Prostate gland (tissue), 2 donors: ENCODE measurements around the gene EDRF1. TPM values are rescaled to one million over a fixed set of nuclear protein-coding genes. Genes with fewer than 3 reads are reported as not detected.

Experiments used
- DNase-seq: peaks from one replicate; pipeline ENCODE4 v3.0.0-alpha.2; 2019; ENCODE audit warnings: low spot score
- H3K27ac ChIP-seq, 2 donors: fragments of 200-600 bp; sonication (generic); 2 replicates each; pipeline ENCODE4 v1.5.1; 2017 to 2019
- H3K27me3 ChIP-seq: fragments of 200-600 bp; sonication (generic); replicated peaks from 2 replicates; pipeline ENCODE4 v1.5.1; 2019; ENCODE audit not compliant: insufficient read depth
- H3K36me3 ChIP-seq, 2 donors: fragments of 200-600 bp; sonication (generic); 1 replicate in 1 of 2; 2 replicates in 1 of 2; pipeline versions ENCODE4 v1.5.1 to v1.8.1; 2017 to 2019
- H3K4me1 ChIP-seq: fragments of 200-600 bp; sonication (generic); replicated peaks from 2 replicates; pipeline ENCODE4 v1.5.1; 2019
- H3K4me3 ChIP-seq, 2 donors: fragments of 200-600 bp; sonication (generic); 2 replicates each; pipeline ENCODE4 v1.5.1; 2017 to 2019
- H3K9me3 ChIP-seq: fragments of 200-600 bp; sonication (generic); 2 replicates; pipeline ENCODE4 v1.5.1; 2017
- CTCF ChIP-seq, 4 experiments: fragments of 200-600 bp in 2 of 4; fragments of 450-650 bp in 2 of 4; sonication (generic) in 2 of 4; IDR thresholded peaks; 1 replicate in 3 of 4; 2 replicates in 1 of 4; pipeline ENCODE4 v1.5.1; 2016 to 2019; ENCODE audit warnings: antibody characterized with exemption in 4 of 4, mild to moderate bottlenecking in 2 of 4, moderate library complexity in 2 of 4
- POLR2A ChIP-seq: fragments of 450-650 bp; IDR thresholded peaks from one replicate; pipeline ENCODE4 v1.6.1; 2016; ENCODE audit warnings: antibody characterized with exemption, mild to moderate bottlenecking
- POLR2AphosphoS5 ChIP-seq: sonication (generic); formaldehyde crosslinking; IDR thresholded peaks from one replicate; pipeline ENCODE4 v1.6.1; 2017; ENCODE audit warnings: antibody characterized with exemption
- WGBS: methylation state at CpG from one replicate; pipeline ENCODE4 v1.1.5; 2018; 5-methylcytosine and 5-hydroxymethylcytosine counted together
- intact Hi-C: fragments of 100-400 bp; cut with DNase I; formaldehyde crosslinking; loops from one replicate; pipeline ENCODE4 v1.14.2; 2022
- total RNA-seq, 2 donors: library from RNA; depleted of rRNA; stranded (reverse); fragments of >200 nt; gene quantifications; one replicate each; pipeline ENCODE4 v1.1.0, GENCODE V29; 2016

The EDRF1 gene
- total RNA-seq, 2 donors from 2014 or later = 18.9 to 49.6 TPM

GRCh38 chr10:125801574-125801973 lies 82.1 kb downstream of the EDRF1 start:
- 95% methylated on average over 1 of the region's 1 CpG for WGBS
- TF ChIP-seq CTCF (IDR thresholded peaks at IDR 0.05) = no peak
- no peak for TF ChIP-seq POLR2AphosphoS5
- TF ChIP-seq POLR2A = no peak
- intact Hi-C loops = no loop called here
- Histone ChIP-seq H3K27ac (no peak overlapping the region), H3K4me3 (no peak overlapping the region), H3K4me1 (no peaks in the 10 kb centered on the region), H3K9me3 (no peaks in the 10 kb centered on the region), H3K36me3 (no peaks in the 10 kb centered on the region), H3K27me3 (no peaks in the 10 kb centered on the region)
- DNase-seq = no peak

- Histone ChIP-seq H3K9me3 (no peaks in the 10 kb centered on the region), H3K27me3 (no peaks in the 10 kb centered on the region), H3K4me3 (no peak overlapping the region), H3K4me1 (no peaks in the 10 kb centered on the region), H3K36me3 (no peaks in the 10 kb centered on the region), H3K27ac (no peak overlapping the region)
- no peak for DNase-seq
- 85% methylated on average over 5 of the region's 5 CpGs for WGBS
- TF ChIP-seq POLR2A (no peak), CTCF (IDR thresholded peaks at IDR 0.05) (no peak), POLR2AphosphoS5 (no peak)
- intact Hi-C loops = no loop called here
Measured at GRCh38 chr10:125802131-125802530, 82.6 kb downstream of the EDRF1 start.

GRCh38 chr10:125802739-125803138 lies 83.2 kb downstream of the EDRF1 start:
- H3K4me1 ChIP-seq = no peaks in the 10 kb centered on the region
- H3K9me3 ChIP-seq = no peaks in the 10 kb centered on the region
- TF ChIP-seq POLR2AphosphoS5 (no peak), POLR2A (no peak), CTCF (IDR thresholded peaks at IDR 0.05) (no peak)
- H3K36me3 ChIP-seq = no peaks in the 10 kb centered on the region
- DNase-seq = no peak
- 98% methylated on average over 7 of the region's 7 CpGs for WGBS
- H3K27ac ChIP-seq = no peak overlapping the region
- intact Hi-C loops = no loop called here
- no peaks in the 10 kb centered on the region for H3K27me3 ChIP-seq
- H3K4me3 ChIP-seq = no peak overlapping the region

DNA sequence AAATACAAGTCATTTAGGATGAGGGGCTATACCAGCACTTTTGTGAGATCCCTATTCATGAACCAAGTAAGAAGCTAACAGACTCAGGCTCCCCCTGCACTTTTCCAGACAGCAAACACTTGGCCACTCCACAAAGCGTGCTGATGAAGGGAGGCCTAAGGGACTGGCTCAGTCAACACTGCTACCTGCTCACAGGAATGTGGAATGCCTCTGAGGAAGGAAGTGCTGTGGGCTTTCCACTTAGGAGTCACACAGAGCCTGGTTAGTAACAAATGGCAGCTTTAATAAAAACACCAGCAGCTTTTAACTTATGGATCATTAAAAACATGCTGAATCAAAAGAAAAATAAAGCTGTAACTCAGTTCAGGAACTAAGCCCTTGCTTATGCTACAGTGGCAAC lies 88.5 kb downstream of the EDRF1 start:
- no peaks in the 10 kb centered on the region for H3K9me3 ChIP-seq
- TF ChIP-seq CTCF (IDR thresholded peaks at IDR 0.05) (no peak), POLR2A (no peak), POLR2AphosphoS5 (no peak)
- WGBS = 94% methylated on average over 1 of the region's 1 CpG
- H3K4me1 ChIP-seq = no peaks in the 10 kb centered on the region
- H3K4me3 ChIP-seq = no peak overlapping the region
- H3K27me3 ChIP-seq = no peaks in the 10 kb centered on the region
- intact Hi-C loops = no loop called here
- no peaks in the 10 kb centered on the region for H3K36me3 ChIP-seq
- H3K27ac ChIP-seq = no peak overlapping the region
- no peak for DNase-seq

DNA sequence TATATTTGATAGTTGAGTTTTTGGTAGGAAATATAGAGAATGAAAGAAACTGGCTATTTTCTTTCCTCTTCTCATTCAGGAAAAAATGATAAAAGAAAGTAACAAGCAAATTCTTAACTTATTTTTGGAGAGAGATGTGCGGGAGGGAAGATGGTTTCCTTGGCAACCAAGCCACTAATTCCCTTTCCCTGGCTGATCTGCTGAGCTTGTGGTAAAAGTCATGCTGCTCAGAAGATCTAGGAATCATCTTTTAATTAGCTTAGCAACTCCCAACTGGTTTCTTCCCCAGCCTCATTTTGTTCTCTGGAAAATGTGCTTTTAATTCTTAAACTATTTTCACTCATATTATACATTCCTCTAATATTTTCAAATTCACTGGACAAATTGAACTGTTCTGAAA lies 91.7 kb downstream of the EDRF1 start:
- Histone ChIP-seq H3K9me3 (no peaks in the 10 kb centered on the region), H3K27me3 (no peaks in the 10 kb centered on the region), H3K4me1 (no peaks in the 10 kb centered on the region), H3K4me3 (no peak overlapping the region), H3K36me3 (peaks cover 0 to 9% of the 10 kb centered on the region in 2 donors), H3K27ac (no peak overlapping the region)
- intact Hi-C loops = no loop called here
- no peak for DNase-seq
- WGBS = 98% methylated on average over 1 of the region's 1 CpG
- TF ChIP-seq POLR2A (no peak), POLR2AphosphoS5 (no peak), CTCF (IDR thresholded peaks at IDR 0.05) (no peak)
